Osteocyte (in vitro differentiated cells): ENCODE data around the gene VASP. TPM values are rescaled to one million over a fixed set of nuclear protein-coding genes. Genes with fewer than 3 reads are reported as not detected.

Source experiments
- DNase-seq: peaks from one replicate; pipeline ENCODE4 v3.0.0; 2021; ENCODE audit warnings: mixed read lengths; ENCODE audit not compliant: unreplicated experiment; ENCODE audit errors: extremely low spot score
- H3K27ac Mint-ChIP-seq: one replicate; pipeline ENCODE4 v1.8.0; 2021; ENCODE audit warnings: mild to moderate bottlenecking, mixed read lengths; ENCODE audit not compliant: unreplicated experiment
- H3K27me3 Mint-ChIP-seq: one replicate; pipeline ENCODE4 v1.8.0; 2021; ENCODE audit warnings: mixed read lengths; ENCODE audit not compliant: unreplicated experiment
- H3K36me3 Mint-ChIP-seq: one replicate; pipeline ENCODE4 v1.8.0; 2021; ENCODE audit warnings: mixed read lengths; ENCODE audit not compliant: unreplicated experiment
- H3K4me1 Mint-ChIP-seq: one replicate; pipeline ENCODE4 v1.8.0; 2021; ENCODE audit warnings: mixed read lengths; ENCODE audit not compliant: unreplicated experiment
- H3K4me3 Mint-ChIP-seq: one replicate; pipeline ENCODE4 v1.8.0; 2021; ENCODE audit warnings: mild to moderate bottlenecking, moderate library complexity, mixed read lengths; ENCODE audit not compliant: unreplicated experiment
- H3K9me3 Mint-ChIP-seq: one replicate; pipeline ENCODE4 v1.8.0; 2021; ENCODE audit warnings: mixed read lengths; ENCODE audit not compliant: unreplicated experiment
- CTCF ChIP-seq: fragments of 200-600 bp; sonication (generic); IDR thresholded peaks from 2 replicates; pipeline ENCODE4 v1.5.0; 2021; ENCODE audit warnings: antibody characterized with exemption, mild to moderate bottlenecking, moderate library complexity
- total RNA-seq: library from RNA; stranded (reverse); gene quantifications from 2 replicates; pipeline ENCODE4 v1.2.1, GENCODE V29; 2021

The VASP gene
- total RNA-seq, 1 donor from 2014 or later: 61.9 TPM

DNA sequence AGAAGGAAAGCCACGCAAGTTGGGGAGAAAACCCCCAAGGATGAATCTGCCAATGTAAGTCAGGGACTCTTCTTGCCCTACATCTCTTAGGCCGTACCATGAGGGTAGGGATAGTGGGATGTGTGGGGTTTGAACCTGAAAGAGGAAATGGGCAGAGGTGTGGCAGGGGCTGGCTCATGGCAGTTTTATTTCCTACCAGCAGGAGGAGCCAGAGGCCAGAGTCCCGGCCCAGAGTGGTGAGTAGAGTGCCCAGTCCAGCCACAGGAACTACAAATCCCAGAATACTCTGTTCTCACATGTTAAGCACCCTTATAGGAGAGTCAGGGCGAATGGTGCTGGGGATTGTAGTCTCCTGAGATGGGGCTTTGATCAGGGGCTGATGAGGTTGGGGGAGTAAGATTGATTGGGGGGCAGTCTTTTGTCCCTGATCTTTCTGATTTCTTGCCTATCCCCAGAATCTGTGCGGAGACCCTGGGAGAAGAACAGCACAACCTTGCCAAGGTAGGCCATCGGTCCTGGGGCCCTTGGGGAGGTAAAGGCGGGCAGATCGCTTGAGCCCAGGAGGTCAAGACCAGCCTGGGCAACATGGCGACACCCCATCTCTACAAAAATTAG, 16.5 kb downstream of the VASP start:
- H3K36me3 Mint-ChIP-seq: peaks cover 33% of the 10 kb centered on the region
- no peak overlapping the region for H3K4me3 Mint-ChIP-seq
- no peaks in the 10 kb centered on the region for H3K9me3 Mint-ChIP-seq
- peaks cover 6% of the 10 kb centered on the region for H3K4me1 Mint-ChIP-seq
- H3K27ac Mint-ChIP-seq: no peak overlapping the region
- H3K27me3 Mint-ChIP-seq: no peaks in the 10 kb centered on the region
- peak; percentile 89 for TF ChIP-seq CTCF
- peak; percentile 91 for DNase-seq

DNA sequence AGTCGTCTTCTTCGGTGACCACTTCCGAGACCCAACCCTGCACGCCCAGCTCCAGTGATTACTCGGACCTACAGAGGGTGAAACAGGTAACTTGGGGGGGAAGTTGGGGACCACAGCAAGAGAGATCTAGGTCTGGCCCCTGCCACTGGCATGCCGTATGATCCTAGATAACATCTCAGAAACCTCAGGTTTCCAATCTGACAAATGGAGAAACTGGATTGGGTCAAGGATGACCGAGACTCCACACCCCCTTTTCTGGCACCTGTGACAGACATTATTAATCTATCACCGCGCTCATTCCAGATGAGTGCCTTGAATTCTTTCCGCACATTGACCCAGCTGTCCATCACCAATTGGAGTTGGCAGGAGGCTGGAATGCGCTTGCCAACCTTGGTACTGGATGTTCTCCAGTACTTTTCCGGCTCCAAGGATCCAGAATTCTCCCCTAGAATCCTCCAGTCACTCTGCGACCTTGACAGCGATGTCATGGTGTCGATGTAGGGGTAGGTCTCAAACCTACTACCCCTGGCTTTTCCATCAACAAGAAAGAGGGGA, 17.4 kb downstream of the VASP start:
- Mint-ChIP-seq H3K4me1 (peaks cover 6% of the 10 kb centered on the region), H3K36me3 (peaks cover 33% of the 10 kb centered on the region), H3K27ac (no peak overlapping the region), H3K27me3 (no peaks in the 10 kb centered on the region), H3K4me3 (no peak overlapping the region), H3K9me3 (no peaks in the 10 kb centered on the region)
- no peak for DNase-seq
- no peak for TF ChIP-seq CTCF

DNA sequence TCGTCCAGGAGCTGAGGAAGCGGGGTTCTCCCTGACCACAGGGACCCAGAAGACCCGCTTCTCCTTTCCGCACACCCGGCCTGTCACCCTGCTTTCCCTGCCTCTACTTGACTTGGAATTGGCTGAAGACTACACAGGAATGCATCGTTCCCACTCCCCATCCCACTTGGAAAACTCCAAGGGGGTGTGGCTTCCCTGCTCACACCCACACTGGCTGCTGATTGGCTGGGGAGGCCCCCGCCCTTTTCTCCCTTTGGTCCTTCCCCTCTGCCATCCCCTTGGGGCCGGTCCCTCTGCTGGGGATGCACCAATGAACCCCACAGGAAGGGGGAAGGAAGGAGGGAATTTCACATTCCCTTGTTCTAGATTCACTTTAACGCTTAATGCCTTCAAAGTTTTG, 18.9 kb downstream of the VASP start:
- Mint-ChIP-seq H3K27ac (no peak overlapping the region), H3K27me3 (no peaks in the 10 kb centered on the region), H3K4me3 (no peak overlapping the region), H3K36me3 (peaks cover 27% of the 10 kb centered on the region), H3K4me1 (peaks cover 6% of the 10 kb centered on the region), H3K9me3 (no peaks in the 10 kb centered on the region)
- no peak for DNase-seq
- no peak for TF ChIP-seq CTCF

DNA sequence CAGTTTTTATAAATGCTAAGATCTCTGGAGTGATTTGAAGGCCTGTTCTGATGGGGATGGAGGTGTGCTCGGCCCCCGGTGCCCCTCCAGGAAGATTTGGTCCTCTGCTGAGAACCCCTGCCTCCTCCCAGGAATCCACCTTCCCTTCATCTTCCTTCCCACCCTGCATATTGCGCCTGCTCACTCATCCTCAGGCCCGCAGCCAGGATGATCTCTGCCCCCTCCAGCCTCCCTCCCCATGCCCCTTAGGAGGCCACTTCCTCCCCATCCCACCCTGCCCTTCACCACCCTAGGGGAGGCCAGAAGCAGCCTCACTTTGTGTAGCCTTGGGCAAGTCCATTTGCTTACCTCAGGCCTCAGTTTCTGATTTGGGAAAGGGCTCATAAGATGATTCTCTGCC, 19.7 kb downstream of the VASP start:
- no peak for DNase-seq
- H3K36me3 Mint-ChIP-seq: peaks cover 34% of the 10 kb centered on the region
- no peaks in the 10 kb centered on the region for H3K9me3 Mint-ChIP-seq
- TF ChIP-seq CTCF: no peak
- peaks cover 6% of the 10 kb centered on the region for H3K4me1 Mint-ChIP-seq
- H3K27ac Mint-ChIP-seq: no peak overlapping the region
- no peaks in the 10 kb centered on the region for H3K27me3 Mint-ChIP-seq
- H3K4me3 Mint-ChIP-seq: no peak overlapping the region

DNA sequence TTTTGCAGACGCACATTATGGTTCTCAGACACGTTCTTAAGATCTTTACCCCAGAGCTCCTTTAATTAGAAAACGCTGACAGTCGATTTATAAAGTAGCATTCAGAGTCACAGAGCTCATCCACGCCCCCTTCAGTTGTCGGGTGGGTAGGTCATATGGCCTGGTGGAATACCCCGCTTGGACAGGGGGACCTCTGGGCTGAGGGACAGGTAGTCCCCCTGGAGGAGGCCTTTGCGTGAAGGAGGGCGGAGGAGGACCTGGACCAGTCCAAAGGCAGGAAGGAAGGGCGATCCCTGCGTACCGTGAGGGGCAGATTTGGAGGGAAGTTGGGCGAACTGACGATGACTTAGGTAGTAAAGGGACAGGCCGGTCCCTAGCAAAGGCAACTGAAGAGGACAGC, 20.5 kb downstream of the VASP start:
- Mint-ChIP-seq H3K4me3 (no peak overlapping the region), H3K27me3 (no peaks in the 10 kb centered on the region), H3K36me3 (peaks cover 34% of the 10 kb centered on the region), H3K4me1 (peaks cover 6% of the 10 kb centered on the region), H3K27ac (no peak overlapping the region), H3K9me3 (no peaks in the 10 kb centered on the region)
- no peak for DNase-seq
- TF ChIP-seq CTCF: no peak
